ENCODE results near the gene SENP7.

GRCh38 chr3:101375586-101375985, 137.4 kb downstream of the SENP7 start:
- TF ChIP-seq CTCF (IDR thresholded peaks at IDR 0.05) (no peak), POLR2A (IDR thresholded peaks at IDR 0.05) (no peak)

Data from heart left ventricle (tissue), 13 donors.